ENCODE measurements around the gene MYT1.

- no peak for TF ChIP-seq CTCF (IDR thresholded peaks at IDR 0.05)
- no peak for TF ChIP-seq POLR2A (IDR thresholded peaks at IDR 0.05)
Measured at GRCh38 chr20:64166721-64167615, 2.7 kb downstream of the MYT1 start.

Data from breast epithelium (tissue), 3 donors.